Measurements from ENCODE around the gene FOXN3.

The FOXN3 gene

DNA sequence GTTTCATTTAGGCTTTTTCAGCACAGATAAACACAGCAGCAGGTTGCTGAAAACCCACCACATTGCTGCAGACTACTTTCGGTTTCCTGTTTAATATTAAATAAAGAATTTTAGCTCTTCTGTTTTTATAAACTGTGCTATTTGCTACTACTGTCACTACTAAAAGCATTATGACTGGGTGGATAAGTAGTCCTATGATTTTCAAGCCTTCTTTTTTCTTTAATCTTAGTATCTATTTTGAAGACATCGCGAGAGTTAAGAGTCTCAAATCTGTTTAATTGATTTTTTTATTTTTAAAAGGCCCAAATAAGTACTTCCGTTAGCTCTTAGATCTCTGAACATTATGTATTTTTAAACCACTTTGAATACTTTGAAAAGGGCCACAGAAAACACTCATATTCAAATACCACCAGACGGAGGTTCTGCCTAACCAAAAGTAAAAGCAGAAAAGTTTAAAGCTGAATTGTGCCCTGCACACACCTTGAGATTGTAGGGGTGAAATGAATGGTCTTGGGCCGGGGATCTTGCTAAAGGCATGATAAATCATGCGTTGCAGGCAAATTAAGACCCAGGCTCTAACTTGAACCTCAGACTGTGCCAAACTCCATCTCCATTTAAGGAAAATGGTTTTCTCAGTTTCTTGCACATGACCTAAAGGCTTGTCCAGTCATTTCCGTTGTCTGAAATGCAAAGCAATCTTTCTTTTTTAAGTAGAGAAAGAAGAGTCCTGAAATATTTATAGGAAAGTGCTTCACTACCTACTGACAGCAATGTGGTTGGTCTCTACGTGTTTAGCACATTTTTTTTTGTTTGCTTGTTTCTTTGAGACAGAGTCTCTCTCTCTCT is 13.6 kb upstream of the FOXN3 start:
- no peak for FAIRE-seq

DNA sequence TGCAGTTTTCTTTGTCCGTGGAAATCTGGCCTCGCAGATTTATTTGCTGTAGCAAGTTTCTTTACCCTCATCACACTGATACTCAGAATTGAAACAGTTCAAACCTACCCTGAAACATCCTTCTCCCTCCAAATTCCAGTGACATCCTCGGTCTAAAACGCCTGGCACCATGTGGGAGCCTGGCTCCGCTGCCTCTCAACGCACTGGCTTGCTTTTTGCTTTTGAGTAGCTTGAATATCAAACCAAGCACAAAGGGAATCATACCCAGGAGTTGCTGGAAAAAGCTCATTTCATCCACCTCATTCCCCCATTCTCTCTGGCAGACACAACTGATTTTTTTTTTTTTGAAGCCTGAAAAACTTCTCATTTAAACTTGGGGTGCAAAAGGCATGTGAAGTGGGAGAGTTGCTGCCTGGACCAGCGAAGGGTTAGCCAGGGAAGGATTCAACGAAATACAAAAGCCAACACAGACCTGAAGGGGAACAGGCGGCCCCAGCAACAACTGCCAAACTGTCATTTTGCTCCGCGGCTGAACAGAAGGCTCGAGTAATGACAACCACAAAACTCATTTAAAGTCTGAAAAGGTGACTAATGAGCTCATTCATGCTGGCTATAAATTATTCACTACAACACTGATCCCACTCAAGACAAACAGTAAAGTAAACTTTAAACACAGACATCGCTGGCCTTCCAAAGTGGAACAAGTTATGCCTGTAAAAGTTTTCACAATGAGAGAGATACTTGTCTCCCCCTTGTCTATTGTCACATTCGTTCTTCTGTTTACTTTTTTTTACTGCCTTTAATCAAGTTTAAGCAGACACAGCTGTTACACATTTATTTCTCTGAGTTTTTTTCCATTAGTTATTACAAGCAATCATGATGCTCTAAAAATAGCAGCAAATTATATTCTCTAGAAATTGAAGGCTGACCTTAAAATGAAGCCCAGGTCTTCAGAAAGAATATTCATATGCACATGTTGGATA is 12.5 kb upstream of the FOXN3 start:
- no peak for FAIRE-seq

DNA sequence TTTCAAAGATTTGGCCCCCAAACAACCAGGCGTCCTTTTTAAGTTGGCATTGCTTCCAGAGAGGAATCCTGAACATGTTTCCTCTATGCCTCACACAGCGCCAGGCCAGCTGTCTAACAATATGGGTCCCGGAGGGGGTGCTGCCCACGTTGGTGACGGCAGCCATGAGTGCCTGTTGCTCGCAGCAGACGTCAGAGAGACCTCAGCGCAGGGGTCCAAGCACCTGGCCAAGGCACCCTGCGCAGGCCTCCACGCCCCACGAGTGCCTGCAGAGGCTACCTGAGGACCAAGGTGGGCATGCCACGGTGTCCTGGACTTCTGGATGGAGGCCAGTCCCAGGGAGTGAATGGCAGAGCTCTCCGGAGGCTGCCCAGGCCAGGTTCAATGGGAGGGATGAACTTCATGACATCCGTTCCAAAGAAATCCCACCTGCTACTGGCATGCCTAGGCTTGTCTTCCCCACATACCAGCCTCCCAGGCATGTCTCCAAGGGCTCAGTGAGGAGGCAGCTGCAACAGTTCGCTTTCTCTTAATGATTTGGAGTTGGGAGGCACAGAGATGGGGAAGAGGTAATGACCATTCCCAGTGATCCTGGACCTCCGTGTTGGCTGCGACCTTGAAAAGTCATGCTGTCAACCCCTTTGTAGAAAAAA is 11.6 kb upstream of the FOXN3 start:
- no peak for FAIRE-seq

DNA sequence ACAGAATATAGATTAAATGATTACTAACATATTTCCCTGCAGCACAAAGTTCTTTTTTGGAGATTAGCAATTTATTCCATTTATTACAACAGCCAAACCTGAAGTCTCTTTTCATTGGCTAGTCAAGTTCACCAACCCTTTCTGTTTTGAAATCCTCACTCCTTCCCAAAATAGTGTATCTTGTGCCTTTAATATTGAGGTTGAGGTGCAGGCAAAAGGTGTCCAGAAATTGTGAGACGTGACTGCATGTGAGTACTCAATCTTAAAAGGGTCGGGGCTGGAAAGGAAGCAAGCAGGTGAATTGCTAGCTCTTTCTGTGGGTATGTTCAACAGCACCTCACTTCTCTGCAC is 11.1 kb upstream of the FOXN3 start:
- no peak for FAIRE-seq

- no peak for FAIRE-seq
Observed at GRCh38 chr14:89427426-89428172, 10.6 kb upstream of the FOXN3 start.

GRCh38 chr14:89425931-89426330 is 8.9 kb upstream of the FOXN3 start:
- FAIRE-seq = no peak

GRCh38 chr14:89424241-89424640 is 7.2 kb upstream of the FOXN3 start:
- no peak for FAIRE-seq

DNA sequence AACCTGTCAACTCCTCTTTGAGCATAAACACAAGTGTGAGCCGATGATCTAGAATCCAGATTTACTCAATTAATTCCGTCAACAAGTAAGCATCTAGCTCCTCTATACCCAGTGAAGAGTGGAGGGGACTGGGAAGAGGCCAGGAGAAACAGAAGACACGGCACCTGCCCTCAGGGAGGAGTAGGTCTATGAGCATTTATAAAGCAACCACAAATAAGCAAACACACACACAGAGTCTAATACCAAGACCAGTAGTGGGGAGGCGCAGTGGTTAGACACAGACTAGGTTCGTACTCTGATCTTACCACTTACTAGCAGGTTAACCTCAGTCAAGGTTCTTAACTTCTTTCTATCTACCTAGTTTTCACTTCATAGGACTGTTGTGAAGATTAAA is 5.9 kb upstream of the FOXN3 start:
- FAIRE-seq = no peak

- no peak for FAIRE-seq
Observed at GRCh38 chr14:89422181-89422951, 5.3 kb upstream of the FOXN3 start.

DNA sequence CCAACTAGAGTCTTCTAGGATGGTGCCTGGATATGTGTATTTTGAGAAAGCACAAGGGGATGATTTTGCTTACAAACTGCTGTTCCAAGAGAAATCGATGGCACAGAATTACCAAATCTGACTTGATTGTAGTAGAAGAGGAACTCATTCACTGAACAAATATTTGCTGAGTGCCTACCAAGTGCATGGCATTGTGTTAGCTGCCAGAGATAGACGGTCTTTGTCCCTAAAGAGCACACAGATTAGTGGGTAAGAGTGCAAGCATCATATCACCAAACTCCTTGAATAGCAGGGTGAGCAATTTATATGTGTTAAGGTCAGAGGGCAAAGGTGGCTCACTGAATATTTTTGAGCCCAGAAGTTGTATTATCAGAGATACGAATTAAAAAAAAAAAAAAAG is 3.5 kb upstream of the FOXN3 start:
- FAIRE-seq = no peak

DNA sequence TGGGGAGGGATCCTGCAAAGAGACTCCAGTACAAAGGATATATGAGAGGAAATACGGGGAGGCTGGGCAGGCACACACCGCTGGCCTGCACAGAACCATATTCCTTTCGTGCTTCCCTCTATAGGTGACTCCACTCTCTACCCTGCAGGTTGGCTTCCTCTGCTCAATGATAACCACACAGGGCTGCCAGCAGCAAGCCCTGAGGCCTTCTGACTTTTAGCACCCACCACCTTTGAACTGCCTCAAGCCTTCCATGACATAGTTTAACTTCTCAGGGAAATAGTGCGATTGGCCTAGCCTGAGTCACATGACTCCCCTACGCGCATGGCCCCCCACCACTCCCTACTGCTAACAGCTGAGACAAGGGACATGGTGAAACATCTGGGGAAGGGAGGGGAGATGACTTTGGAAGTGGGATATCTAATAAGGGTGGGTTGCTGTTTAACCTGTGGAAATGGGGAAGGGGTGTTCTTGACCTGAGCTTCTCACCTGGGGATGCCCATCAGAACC is 3.0 kb upstream of the FOXN3 start:
- no peak for FAIRE-seq

GRCh38 chr14:89418976-89419375 is 1.9 kb upstream of the FOXN3 start:
- FAIRE-seq = no peak

GRCh38 chr14:89418452-89418851 is 1.4 kb upstream of the FOXN3 start:
- FAIRE-seq = no peak

DNA sequence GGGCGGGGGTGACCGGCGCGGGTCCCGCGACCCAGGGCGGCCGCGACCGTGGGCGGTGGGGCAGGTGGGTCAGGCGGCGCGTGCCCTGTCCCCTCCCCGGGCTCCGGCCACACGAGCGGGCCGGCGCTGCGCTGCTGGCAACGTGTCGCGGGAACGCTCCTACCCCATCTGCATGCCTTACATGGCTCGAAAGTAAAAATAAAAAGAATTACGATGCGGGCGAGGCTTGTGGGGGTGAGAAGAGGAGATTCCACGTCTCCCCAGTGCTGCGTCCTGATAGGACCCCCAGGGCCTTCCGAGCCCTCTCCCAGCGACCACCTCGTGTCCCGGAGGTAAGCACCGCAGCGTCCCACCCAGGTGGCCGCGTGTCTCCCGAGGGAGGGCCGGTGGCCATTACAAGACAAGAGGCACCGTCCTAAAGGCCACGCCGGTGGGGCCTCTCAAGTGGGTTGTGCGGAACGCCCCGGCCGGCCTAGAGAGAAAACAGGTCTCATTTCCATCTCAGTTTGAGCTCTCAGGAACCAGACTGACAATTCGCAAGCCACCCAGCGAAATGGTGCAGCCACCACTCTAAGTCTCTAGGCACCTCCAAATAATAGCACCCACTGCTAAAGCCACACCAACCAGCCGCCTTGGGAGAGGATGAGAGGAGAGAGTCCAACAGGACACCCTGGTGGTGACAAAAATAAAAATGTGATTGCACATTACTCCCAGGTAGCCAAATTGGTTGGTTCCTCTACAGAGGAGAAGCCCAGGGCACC is 612 bp upstream of the FOXN3 start:
- no peak for FAIRE-seq

DNA sequence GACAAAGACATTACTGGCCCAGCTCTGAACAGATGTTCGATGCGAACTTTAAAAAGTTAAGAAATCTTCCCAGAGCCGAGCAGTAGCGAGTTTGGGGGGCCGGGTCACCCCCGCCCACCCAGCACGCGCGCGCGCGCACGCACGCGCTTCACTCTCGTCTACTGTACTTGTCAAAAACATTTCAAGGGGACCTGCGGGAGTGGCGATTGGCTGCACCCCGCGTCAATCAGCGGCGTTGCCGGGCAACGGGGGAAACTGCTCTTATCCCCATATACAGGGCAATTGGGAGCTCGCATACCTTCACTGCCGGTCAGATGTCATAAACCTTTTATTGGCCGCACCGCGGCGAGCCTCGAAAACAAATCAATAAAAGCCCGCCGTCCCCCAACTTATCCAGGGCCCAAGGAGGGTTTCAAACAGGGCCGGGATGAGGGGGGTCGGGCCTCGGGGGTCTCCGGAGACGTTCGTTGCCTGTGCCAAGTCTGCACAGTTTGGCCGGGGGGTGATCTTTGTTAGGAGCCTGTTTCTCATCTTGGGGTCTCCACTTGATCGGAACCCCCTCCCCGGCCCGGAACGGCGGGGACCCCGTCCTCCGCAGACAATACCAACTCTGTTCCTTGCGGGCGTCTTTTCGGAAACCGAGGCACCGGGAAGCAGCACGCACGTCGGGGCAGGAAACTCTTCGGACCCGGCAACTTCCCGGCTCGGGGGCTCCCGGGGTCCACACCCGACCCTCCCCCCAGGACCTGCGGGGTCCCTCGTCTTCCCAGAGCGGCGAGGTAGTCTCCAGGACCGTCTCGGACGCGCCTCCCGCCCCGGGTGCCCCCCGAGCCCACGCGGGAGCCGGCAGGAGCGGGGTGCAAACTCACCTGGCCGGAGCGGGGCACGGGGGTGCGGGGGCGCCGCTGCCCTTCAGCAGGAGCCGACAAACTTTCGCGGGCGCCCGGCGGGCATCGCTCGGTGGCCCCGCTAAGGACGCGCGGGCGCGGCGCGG is 734 bp downstream of the FOXN3 start:
- FAIRE-seq = no peak

DNA sequence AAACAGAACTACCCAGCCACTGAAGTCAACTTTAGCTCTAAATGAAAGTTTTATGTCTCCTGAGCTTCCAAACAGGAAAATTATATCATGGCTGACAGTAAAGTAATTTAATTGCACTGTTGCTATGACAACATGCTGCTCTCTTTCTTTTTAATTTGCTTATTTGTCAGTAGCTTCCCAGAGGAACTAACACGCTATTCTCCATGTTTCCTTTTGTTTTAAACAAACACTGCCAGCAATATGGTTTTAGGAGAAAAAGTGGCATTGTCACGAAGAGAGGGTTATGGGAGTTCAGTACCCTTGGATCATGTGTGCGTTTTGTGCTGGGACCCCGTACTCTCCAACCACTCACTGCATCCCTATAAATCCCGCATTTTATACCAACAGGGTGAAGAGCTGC is 1.9 kb downstream of the FOXN3 start:
- FAIRE-seq = no peak

- FAIRE-seq = no peak
Observed at GRCh38 chr14:89411976-89412375, 5.1 kb downstream of the FOXN3 start.

- no peak for FAIRE-seq
Observed at GRCh38 chr14:89409961-89410360, 7.1 kb downstream of the FOXN3 start.

DNA sequence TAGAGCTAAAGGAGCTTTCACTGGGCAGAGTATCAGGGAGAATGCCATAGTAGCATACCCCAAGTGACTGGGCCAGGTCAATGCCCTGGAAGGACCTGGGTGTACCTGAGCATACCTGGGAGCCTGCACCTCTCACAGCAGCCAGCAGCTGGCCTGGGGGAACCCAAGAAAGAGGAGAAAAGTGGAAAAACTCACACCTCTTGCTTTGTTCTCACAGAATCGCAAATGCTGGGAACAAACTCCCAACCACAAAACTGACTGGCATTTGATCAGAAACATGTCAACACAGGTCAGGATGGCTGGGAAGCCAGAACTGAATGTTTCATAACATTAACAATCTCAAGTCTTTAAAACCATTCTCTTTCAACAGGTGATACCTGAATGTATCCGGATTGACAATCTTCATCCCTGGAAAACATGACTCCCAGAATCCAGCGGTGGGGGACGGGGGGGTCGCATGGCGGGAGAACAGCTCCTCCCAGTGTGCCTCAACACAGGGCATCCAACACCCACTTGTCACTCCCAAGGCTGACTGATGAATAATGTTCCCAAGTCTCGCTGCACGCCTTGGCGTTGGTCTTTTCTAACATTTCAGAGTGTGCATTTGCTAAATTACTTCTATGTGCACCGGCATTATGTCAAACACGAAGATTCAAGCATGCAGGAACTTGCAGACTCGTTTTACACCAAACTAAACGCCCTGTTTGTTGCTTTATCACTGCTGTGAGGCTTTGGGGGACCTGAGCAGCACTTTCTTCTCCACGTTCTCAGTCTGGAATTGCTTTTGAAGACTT is 7.9 kb downstream of the FOXN3 start:
- no peak for FAIRE-seq

Measured in colon (tissue), 2 donors.